ENCODE results near the gene CELF5.
"Not testable (repeated sequence)": the region's sequence is repeated elsewhere in the genome, so short reads cannot be mapped to it uniquely, and the experiment has no call there.

Gene CELF5

DNA sequence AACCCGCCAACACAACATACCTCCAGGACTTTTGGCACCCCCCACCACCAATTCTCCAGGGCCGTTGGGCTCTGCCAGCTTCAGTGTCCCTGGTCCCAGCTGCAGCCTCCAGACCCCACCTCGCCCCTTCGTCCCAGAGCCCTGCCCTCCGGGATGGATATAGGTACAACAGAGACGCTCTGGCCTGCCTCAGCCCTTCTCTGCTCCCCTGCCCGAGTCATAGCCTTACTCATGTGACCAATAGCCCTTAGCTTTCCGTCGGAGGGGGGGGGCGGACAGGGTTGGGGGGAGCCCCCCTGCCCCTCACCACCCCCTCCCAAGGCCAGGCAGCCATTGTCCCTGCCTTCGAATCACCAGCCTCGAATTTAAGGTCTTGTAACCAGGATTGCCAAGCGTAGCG is 71.1 kb downstream of the CELF5 start:
- no peak for DNase-seq

DNA sequence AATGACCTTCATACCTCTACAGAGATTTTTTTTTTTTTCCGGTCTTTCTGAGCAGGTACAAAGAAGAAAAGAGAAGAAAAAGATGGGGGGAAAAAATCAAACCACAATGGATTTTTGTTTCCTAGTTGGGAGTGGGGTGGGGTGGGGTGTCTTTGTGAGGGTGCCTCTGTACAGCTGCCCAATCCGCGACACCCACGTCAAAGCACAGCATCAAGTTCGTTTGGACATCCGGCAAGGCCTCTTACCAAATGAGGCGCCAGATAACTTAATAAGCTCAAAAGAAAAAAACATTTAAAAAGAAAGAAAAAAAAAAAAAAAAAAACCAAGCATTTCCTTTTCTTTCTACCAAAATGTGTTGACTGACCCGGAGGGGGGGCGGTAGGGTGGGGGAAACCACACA is 71.6 kb downstream of the CELF5 start:
- DNase-seq = no peak

DNA sequence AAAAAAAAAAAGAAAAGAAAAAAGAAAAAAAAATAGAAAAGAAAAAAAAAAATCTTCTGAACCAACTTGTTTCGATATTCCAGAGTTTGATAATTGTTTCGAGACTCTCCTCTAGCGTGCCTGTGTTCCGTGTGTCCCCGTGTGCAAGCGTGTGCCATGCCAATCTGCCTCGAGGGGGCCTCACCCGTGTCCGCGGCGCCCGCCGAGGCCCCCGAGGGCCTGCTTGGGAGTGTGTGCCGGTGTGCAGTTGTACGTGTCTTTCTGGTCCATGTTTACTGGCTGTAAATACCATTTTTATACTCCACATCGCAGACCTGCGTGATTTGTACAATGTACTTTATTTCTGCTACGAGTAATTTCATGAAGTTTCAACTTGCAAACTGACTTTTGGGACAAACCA is 72.0 kb downstream of the CELF5 start:
- no peak for DNase-seq

DNA sequence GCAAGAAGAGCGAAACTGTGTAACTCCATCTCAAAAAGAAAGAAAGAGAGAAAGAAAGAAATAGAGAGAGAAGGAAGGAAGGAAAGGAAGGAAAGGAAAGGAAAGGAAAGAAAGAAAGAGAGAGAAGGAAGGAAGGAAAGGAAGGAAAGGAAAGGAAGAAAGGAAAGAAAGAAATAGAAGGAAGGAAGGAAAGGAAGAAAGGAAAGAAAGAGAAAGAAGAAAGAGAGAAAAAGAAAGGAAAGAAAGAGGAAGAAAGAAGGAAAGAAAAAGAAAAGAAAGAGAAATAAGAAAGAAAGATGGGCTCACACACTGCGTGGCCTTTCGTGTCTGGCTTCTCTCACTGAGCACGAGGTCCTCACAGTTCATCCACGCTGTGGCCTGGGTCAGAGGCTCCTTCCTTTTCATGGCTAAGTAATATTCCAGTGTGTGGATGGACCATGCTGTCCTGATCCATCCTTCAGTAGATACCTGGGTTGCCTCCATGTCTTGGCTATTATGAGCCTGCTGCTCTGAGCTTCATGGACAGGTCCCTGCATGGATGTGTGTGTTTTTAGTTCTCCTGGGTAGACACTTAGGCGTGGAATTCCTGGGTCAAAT is 74.5 kb downstream of the CELF5 start:
- no peak for DNase-seq

DNA sequence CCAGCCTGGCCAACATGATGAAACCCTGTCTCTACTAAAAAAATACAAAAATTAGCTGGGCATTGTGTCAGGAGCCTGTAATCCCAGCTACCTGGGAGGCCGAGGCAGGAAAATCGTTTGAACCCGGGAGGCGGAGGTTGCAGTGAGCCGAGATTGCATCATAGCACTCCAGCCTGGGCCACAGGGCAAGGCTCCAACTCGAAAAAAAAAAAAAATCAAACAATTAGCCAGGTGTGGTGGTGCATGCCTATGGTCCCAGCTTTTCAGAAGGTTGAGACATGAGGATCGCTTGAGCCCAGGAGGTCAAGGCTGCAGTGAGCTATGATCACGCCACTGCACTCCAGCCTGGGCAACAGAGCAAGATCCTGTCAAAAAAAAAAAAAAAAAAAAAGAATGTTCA is 76.1 kb downstream of the CELF5 start:
- DNase-seq = not testable (repeated sequence)

DNA sequence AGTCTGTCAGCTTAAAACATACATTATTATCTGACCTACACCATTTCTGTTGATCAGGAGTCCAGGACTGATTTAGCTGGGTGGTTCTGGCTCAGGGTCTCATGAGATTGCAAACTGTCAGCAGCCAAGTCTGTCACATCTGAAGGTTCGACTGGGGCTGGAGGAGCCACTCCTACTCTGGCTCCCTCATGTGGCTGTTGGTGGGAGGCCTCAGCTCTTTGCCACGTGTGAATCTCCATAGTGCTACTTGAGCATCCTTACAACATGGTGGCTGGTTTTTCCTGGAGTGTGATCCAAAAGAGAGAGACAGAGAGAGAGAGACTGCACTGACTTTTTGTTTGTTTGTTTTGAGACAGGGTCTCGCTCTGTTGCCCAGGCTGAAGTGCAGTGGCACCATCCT is 78.3 kb downstream of the CELF5 start:
- DNase-seq = no peak

DNA sequence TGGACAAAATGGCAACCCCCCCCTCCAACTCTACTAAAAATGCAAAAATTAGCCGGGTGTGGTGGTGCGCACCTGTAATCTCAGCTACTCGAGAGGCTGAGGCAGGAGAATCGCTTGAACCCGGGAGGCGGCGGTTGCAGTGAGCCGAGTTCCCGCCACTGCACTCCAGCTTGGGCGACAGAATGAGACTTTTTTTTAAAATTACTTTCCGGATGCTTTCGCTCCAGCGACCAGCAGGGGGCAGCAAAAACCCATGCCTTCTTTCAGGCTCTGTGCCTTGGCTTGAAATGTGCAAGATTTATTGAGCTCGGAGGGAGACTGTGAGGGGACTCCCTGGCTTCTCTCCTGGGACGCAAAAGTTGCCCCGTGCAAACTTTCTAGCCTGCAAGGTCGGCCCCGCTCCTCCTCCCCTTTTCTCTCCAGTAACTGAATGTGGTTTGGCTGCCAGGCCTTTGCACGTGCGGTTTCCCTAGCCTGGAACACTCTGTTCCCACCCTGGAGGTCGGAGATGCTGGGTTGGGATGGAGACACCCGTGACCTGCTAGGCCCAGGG is 80.5 kb downstream of the CELF5 start:
- peak; percentile 81 to 85 for DNase-seq

DNA sequence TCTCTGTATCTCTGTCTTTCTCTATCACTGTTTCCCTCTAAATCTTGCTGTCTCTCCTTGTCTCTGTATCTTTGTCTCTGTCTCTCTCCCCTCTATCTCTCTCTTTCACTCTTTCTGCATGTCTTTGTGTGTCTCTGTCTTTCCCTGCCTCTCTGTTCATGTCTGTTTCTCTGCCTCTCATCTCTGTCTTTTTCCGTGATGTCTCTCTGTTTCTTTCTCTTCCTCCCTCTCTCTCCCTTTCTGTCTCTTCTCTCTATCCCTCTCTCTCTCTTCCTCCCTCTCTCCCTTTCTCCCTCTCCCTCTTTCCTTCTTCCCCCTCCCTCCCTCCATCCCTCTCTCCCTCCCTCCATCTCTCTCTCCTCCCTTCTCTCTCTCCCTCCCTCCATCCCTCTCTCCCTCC is 85.3 kb downstream of the CELF5 start:
- DNase-seq = no peak

DNA sequence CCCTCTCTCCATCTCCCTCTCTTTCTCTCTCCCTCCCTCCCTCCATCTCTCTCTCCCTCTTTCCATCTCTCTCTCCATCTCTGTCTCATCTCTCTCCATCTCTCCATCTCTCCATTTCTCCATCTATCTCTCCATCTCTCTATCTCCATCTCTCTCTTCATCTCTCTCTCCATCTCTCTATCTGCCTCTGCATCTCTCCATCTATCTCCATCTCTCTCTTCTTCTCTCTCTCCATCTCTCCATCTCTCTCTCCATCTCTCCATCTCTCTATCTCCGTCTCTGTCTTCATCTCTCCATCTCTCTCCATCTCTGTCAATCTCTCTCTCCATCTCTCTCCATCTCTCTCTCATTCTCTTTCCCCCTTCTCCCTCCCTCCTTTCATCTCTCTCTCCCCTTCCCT is 85.8 kb downstream of the CELF5 start:
- no peak for DNase-seq

DNA sequence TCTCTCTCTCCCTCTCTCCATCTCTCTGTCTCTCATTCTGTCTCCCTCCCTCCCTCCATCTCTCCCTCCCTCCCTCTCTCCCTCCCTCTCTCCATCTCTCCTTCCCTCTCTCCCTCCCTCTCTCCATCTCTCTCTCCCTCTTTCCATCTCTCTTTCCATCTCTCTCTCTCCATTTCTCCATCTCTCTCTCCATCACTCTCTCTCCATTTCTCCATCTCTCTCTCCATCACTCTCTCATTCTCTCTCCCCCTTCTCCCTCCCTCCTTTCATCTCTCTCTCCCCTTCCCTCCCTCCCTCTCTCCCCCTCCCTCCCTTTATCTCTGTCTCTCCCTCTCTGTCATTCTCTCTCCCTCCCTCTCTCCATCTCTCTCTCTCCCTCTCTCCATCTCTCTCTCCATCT is 86.2 kb downstream of the CELF5 start:
- DNase-seq = no peak

DNA sequence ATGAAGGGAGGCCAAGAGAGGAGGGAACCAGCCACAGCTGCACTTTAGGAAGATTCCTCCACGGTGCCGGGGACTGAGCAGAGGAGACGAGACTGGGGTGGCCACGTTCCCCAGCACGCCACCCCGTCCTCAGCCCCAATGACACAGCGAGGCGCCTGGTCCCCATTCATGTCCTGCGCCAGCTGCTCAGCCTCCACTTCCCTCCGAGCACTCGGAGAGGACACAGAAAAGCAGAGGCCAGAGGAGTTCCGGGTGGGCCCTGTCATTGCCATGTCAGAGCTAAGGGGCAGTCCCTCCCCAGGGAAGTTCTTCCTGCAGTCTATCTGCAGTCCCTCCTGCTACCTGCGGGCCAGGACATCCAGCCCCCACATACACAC is 88.7 kb downstream of the CELF5 start:
- DNase-seq = no peak

DNA sequence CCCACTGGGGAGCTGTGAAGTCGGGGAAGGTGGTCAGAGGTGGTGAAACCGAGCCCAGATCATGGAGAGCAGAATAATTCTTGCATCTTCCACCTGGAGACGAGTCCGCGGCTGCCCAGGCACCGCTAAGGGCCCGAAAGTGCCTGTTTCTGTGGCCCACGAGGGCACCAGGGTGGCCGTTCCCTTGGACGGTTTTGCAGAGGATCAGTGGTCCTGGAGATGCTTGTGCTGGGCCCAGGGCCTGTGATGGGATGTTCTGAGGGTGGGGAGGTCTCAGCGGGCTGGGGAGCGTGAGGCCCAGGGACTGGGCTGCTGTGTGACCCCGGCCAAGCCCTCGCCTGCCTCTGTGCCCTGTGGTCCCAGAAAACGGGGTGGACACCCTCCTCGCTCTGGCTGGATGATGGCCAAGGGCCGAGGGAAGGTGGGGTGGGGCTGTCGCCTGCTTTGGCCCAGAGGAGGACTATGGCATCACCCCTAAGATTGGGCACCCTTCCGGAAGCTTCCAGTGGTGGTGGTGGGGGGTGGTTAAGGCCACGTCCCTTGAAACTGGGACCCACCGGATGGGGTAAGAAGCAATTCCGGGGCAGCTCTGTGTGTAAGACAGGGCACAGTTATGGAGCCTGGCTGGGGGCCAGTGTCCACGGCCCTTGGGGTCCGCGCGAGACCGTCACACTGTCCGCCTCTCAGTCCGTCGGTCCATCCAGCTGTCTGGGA is 90.7 kb downstream of the CELF5 start:
- DNase-seq = no peak

DNA sequence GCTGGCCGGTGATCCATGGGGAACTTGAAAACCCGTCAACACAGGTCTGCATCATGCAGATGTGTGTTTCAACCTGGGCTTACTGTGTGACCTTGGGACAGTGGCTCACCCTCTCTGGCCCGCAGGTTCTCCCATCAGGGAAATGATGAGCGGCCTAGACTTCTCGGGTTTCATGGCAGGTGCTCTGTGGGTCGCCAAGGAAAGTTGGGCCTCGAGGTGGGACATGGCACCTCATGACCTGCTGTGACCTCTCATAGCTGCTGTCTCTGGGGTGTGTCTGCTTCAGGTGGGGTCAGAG is 91.2 kb downstream of the CELF5 start:
- no peak for DNase-seq

DNA sequence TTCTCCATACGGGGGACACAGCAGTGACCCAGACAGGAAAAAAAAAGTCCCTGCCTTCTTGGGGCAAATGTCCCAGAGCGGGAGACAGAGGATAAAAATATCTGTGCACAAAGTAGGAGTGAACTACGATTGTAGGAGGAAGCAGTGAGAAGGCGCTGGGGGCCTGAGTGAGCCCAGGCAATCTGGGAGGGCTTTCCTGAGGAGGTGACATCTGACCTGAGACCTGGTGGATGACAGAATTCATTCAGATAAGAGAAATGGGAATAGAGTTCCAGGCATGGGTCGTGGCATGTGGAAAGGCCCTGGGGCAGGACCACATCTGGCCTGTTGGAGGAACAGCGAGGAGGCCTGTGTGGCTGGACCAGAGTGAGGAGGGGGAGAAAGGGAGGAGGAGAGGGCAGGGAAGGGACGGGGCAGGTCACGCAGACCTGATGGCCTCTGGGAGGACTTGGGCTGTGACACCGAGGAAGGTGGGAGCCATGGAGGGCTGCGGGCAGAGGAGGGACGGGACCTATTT is 91.7 kb downstream of the CELF5 start:
- no peak for DNase-seq

DNA sequence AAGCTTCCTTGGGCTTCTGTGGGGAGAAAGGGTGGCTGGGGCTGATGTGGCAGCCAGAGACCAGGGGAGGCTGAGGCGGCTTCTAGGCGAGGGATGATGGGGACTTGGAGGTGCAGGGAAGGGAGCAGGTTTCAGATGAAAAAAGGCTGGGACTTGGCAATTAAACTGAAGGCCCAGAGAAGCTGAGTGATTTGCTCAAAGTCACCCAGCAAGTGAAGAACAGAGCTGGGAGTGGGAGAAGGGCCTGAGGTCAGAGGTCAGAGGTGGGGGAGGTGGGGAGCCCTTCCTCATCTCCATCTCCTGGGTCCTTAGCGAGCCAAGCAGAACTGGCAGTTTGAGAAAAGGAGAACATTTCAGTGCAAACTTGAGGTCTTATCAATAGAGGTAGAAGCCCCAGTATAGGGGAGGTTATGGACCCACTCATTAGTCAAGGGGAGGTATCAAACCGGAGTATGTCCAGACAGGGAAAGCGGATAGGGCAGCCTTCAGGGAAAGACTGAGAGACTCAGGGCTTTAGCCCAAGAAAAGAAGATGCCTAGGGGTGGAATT is 92.3 kb downstream of the CELF5 start:
- no peak for DNase-seq

DNA sequence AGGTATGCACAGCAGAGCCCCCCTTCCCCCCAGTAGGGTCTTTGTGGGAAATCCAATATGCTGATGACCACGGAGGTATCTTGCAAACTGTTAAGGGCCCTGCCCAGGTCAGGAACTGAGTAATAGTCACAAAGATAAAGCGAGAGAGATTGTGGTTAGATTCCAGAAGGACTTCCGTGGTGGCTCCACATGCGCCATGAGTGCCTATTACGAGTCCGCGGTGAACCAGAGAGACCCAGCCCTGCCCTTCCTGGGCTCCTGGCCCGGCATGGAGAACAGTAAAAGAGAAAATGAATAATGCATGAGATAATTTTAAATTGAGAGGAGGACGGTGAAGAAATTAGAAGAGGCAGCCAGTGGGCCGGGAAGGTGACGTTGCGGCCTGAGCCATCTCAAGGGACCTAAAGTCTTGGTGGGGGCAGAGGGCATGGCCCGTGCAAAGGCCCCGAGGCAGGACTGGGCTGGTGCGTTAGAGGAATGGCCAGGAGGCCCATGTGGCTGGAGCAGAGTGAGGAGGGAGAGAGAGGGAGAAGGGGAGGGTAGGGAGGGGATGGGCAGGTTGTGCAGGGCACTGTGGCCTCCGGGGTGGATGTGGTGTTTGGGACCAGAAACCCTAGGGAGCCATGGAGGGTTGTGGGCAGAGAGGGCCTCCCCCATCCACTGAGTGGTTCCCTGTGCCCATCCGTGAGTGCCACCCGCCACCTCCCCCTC is 95.3 kb downstream of the CELF5 start:
- DNase-seq = no peak

DNA sequence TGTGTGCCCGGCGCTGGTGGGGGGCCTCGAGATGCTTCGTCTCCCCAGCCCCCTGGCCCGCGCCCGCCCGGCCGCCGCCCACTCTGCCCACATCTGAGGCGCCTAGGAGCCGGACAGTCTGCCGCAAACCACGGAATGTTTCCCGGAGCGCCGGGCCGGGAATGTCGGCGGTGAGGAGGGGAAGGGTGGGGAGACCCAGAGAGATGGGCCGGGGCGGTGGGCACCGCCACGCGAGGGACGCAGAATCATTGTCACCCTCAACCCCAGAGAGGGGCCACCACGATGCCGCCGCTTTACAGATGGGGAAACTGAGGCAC is 95.9 kb downstream of the CELF5 start:
- no peak for DNase-seq

DNA sequence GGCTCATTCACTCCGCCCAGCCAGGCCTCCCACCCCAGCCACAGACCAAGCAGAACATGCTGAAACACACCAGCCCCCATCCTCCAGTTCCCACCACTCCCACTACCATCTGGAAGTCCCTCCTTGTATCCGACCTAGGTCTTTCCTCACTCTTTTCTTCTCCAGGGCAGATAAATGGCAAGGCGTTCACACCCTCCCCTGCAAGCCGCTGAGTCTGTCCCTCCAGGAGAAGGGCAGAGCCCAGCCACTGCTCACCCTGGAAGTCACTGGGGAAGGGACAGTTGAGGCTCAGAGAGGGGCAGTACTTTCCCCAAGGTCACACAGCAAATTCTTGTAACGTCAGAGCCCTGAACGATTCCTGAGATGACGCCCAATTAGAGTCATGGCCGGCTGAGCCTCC is 96.4 kb downstream of the CELF5 start:
- no peak for DNase-seq

DNA sequence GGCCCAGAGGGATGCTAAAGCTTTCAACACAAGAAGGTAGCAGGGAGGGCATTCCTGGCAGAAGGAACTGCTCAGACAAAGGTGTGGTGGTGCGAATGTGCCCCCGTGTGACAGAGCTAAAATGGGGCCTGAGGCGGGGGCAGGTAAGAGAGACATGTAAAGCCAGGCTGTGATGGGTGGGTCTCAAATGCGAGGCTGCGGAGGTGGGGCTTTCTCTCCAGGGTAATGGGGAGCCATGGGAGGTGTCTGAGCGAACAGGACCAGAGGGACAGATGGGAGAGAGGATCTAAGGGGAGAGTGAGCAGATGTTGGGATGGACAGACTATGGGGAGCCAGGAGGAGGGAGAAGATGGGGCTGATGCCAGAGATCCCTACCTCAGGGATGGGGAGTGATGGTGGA is 97.2 kb downstream of the CELF5 start:
- DNase-seq = no peak

DNA sequence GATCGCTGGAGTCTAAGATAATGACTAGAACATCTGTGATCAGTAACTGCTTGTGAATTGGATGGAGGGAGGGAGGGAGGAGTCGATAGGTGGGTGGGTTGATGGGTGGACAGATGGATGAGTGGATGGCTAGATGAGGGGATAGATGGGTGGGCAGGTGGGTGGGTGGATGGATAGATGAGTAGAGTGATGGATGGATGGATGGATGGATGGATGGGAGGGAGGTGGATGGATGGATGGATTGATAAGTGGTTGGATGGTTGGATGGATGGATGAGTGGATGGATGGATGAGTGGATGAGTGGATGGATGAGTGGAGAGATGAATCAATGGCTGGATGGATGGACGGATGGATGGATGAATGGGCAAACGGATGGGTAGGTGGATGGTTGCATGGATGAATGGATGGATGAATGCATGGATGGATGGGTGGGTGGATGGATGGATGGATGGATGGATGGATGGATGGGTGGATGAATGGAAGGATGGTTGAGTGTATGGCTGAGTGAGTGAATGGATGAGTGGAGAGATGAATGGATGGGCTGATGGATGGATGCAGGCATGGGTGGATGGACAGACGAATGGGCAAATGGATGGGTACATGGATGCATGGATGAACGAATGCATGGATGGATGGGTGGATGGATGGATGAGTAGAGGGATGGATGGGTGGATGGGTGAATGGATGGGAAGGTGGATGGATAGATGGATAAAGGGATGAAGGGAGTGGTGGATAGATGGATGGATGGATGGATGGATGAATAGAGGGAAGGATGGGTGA is 97.9 kb downstream of the CELF5 start:
- DNase-seq = no peak

DNA sequence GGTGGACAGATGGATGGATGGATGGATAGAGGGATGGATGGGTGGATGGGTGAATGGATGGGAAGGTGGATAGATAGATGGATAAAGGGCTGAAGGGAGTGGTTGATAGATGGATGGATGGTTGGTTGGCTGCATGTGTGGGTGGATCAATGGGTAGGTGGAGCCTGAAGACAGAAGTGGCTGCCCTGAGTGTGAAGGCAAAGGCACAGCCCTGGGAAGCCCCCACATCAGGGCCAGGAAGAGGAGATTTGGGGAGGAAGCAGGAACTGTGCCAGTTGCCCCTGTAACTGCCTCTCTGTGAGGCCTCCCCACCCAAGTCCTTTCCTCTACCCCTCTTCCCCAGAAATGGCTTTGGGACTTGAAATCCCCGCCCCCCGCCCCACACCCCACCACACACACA is 98.6 kb downstream of the CELF5 start:
- DNase-seq = no peak

DNA sequence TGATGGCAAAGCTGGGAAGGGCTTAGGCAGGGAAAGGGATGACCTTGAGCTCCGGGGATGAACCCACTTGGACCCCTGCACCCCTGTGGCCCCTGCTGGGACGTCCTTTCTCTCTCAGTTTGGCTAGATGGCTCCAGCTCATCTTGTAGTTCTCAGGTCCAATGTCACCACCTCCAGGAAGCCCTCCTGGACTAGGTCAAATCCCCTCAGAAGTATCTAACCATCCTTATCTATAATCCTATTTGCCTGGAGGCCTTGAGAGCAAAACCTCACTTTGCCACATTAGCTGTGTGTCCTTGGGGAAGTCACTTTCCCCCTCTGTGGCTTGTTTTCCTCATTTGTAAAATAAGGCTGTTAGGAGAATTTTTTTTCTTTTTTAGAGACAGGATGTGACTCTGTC is 99.2 kb downstream of the CELF5 start:
- no peak for DNase-seq

DNA sequence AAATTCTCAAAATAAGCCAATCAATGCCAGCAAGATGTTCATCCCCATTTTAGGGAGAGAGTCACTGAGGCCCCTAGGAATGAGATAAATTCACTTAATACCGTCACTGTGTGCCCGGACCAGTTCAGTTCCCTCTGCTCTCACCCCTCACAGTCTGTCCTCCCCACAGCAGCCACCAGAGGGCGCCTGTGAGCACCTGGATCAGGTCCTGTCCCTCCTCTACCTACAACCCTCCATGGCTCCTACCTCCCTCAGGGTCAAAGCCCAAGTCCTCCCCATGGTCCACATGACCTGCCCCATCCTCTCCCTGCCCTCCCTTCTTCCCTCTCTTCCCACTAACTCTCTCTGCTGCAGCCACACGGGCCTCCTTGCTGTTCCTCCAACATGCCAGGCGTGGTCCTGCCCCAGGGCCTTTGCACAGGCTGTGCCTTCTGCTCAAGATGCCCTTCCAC is 100.0 kb downstream of the CELF5 start:
- DNase-seq = peak; percentile 92

Data from activated CD4-positive, alpha-beta T cell treated with anti-CD3 and anti-CD28 coated beads, Interleukin-2, amount 50 U/mL, for 48 hours (primary cell).